ENCODE measurements around the gene CCDC69.

CCDC69 gene

GRCh38 chr5:151159649-151160373 lies 64.1 kb downstream of the CCDC69 start:
- no peaks in the 10 kb centered on the region for H3K36me3 ChIP-seq (ENCODE audit: insufficient read depth, low read length)
- no peak overlapping the region for H3K9ac ChIP-seq (ENCODE audit: low read length)
- H4K20me1 ChIP-seq (ENCODE audit: insufficient read depth, low read length) = no peaks in the 10 kb centered on the region
- no peak overlapping the region for H3K27ac ChIP-seq (ENCODE audit: low read depth, low read length, poor library complexity, severe bottlenecking)
- H3K79me2 ChIP-seq (ENCODE audit: insufficient read depth, low read length) = no peaks in the 10 kb centered on the region
- no peaks in the 10 kb centered on the region for H3K9me3 ChIP-seq (ENCODE audit: low read length)
- H3F3A ChIP-seq (ENCODE audit: insufficient read depth, low read length) = no peaks in the 10 kb centered on the region
- H3K9me2 ChIP-seq (ENCODE audit: low read depth, low read length) = no peaks in the 10 kb centered on the region
- no peak overlapping the region for H3K4me3 ChIP-seq (ENCODE audit: low read depth, low read length, poor library complexity, severe bottlenecking)
- H2AFZ ChIP-seq (ENCODE audit: low read length) = no peak overlapping the region
- TF ChIP-seq CTCF (IDR thresholded peaks at IDR 0.05; ENCODE audit: low read length) = no peak
- no peak for TF ChIP-seq EZH2 (IDR thresholded peaks at IDR 0.05; ENCODE audit: borderline replicate concordance, low read length)
- H3K4me2 ChIP-seq (ENCODE audit: low read length) = no peak overlapping the region
- H3K27me3 ChIP-seq (ENCODE audit: insufficient read depth, low read length) = no peaks in the 10 kb centered on the region; the same call in 1 of the 2 replicates
- peaks cover 24% of the 10 kb centered on the region for H3K4me1 ChIP-seq (ENCODE audit: insufficient read depth, low read length, severe bottlenecking)

- no peak overlapping the region for H3K9ac ChIP-seq (ENCODE audit: low read length)
- TF ChIP-seq CTCF (IDR thresholded peaks at IDR 0.05; ENCODE audit: low read length) (no peak), EZH2 (IDR thresholded peaks at IDR 0.05; ENCODE audit: borderline replicate concordance, low read length) (no peak)
- H3K9me2 ChIP-seq (ENCODE audit: low read depth, low read length) = no peaks in the 10 kb centered on the region
- H3K27me3 ChIP-seq (ENCODE audit: insufficient read depth, low read length) = no peaks in the 10 kb centered on the region; the same call in 1 of the 2 replicates
- no peaks in the 10 kb centered on the region for H3K36me3 ChIP-seq (ENCODE audit: insufficient read depth, low read length)
- no peaks in the 10 kb centered on the region for H3K79me2 ChIP-seq (ENCODE audit: insufficient read depth, low read length)
- H3K4me1 ChIP-seq (ENCODE audit: insufficient read depth, low read length, severe bottlenecking) = peaks cover 22% of the 10 kb centered on the region
- peak overlapping the region; percentile 56 for H3K4me3 ChIP-seq (ENCODE audit: low read depth, low read length, poor library complexity, severe bottlenecking)
- H4K20me1 ChIP-seq (ENCODE audit: insufficient read depth, low read length) = no peaks in the 10 kb centered on the region
- no peak overlapping the region for H2AFZ ChIP-seq (ENCODE audit: low read length)
- H3F3A ChIP-seq (ENCODE audit: insufficient read depth, low read length) = no peaks in the 10 kb centered on the region
- peak overlapping the region; percentile 64; the same call in 1 of the 2 replicates for H3K4me2 ChIP-seq (ENCODE audit: low read length)
- no peaks in the 10 kb centered on the region for H3K9me3 ChIP-seq (ENCODE audit: low read length)
- no peak overlapping the region for H3K27ac ChIP-seq (ENCODE audit: low read depth, low read length, poor library complexity, severe bottlenecking)
These were observed 65.6 kb downstream of the CCDC69 start for GRCh38 chr5:151158287-151158661.

GRCh38 chr5:151157426-151158286 lies 66.2 kb downstream of the CCDC69 start, which contains the start of gene ANXA6:
TSS of gene ANXA6 (minus strand) at chr5:151157779. CDS start at chr5:151147901, 9,878 bp downstream.
- no peaks in the 10 kb centered on the region for H3K36me3 ChIP-seq (ENCODE audit: insufficient read depth, low read length)
- no peaks in the 10 kb centered on the region; the same call in 1 of the 2 replicates for H3K27me3 ChIP-seq (ENCODE audit: insufficient read depth, low read length)
- H4K20me1 ChIP-seq (ENCODE audit: insufficient read depth, low read length) = no peaks in the 10 kb centered on the region
- no peak within 1 kb of the TSS for H2AFZ ChIP-seq (ENCODE audit: low read length)
- no peaks in the 10 kb centered on the region for H3K9me2 ChIP-seq (ENCODE audit: low read depth, low read length)
- no peaks in the 10 kb centered on the region for H3K79me2 ChIP-seq (ENCODE audit: insufficient read depth, low read length)
- no peaks in the 10 kb centered on the region for H3F3A ChIP-seq (ENCODE audit: insufficient read depth, low read length)
- no peaks in the 10 kb centered on the region for H3K9me3 ChIP-seq (ENCODE audit: low read length)
- H3K9ac ChIP-seq (ENCODE audit: low read length) = peak within 1 kb of the TSS; percentile 25; the same call in 1 of the 2 replicates
- TF ChIP-seq CTCF (IDR thresholded peaks at IDR 0.05; ENCODE audit: low read length) (no peak), EZH2 (IDR thresholded peaks at IDR 0.05; ENCODE audit: borderline replicate concordance, low read length) (no peak)
- H3K27ac ChIP-seq (ENCODE audit: low read depth, low read length, poor library complexity, severe bottlenecking) = no peak within 1 kb of the TSS
- peak within 1 kb of the TSS; percentile 64 for H3K4me2 ChIP-seq (ENCODE audit: low read length)
- peak within 1 kb of the TSS; percentile 56 for H3K4me3 ChIP-seq (ENCODE audit: low read depth, low read length, poor library complexity, severe bottlenecking)
- peaks cover 22% of the 10 kb centered on the region for H3K4me1 ChIP-seq (ENCODE audit: insufficient read depth, low read length, severe bottlenecking)

All from OCI-LY1 (cell line).